ENCODE data around the gene PRTG.

Gene PRTG

DNA sequence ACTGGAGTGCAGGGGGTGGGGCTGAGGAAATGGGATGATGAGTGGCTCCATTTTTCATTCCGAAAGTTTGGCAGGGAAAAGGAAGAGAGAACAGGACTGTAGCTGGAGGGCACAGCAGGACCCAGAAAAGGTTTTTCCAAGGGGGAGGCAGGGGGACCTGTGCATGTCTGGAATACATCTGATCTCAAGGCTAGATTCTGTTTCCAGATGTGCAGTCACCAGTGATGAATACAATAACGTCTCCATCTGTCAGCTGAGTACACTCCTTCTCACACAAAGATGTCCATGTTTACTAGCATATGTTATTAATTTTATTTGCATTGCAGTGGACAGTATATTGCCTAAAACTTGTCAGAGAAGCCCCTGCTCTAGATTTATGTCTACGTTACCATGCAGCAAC is 39.9 kb upstream of the PRTG start:
- DNase-seq (ENCODE audit: insufficient read length, low spot score), result no peak
- TF ChIP-seq, protein P1, sequence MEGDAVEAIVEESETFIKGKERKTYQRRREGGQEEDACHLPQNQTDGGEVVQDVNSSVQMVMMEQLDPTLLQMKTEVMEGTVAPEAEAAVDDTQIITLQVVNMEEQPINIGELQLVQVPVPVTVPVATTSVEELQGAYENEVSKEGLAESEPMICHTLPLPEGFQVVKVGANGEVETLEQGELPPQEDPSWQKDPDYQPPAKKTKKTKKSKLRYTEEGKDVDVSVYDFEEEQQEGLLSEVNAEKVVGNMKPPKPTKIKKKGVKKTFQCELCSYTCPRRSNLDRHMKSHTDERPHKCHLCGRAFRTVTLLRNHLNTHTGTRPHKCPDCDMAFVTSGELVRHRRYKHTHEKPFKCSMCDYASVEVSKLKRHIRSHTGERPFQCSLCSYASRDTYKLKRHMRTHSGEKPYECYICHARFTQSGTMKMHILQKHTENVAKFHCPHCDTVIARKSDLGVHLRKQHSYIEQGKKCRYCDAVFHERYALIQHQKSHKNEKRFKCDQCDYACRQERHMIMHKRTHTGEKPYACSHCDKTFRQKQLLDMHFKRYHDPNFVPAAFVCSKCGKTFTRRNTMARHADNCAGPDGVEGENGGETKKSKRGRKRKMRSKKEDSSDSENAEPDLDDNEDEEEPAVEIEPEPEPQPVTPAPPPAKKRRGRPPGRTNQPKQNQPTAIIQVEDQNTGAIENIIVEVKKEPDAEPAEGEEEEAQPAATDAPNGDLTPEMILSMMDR (IDR thresholded peaks at IDR 0.05; ENCODE audit: insufficient read depth, missing control alignments), result no peak
- FAIRE-seq, result no peak

DNA sequence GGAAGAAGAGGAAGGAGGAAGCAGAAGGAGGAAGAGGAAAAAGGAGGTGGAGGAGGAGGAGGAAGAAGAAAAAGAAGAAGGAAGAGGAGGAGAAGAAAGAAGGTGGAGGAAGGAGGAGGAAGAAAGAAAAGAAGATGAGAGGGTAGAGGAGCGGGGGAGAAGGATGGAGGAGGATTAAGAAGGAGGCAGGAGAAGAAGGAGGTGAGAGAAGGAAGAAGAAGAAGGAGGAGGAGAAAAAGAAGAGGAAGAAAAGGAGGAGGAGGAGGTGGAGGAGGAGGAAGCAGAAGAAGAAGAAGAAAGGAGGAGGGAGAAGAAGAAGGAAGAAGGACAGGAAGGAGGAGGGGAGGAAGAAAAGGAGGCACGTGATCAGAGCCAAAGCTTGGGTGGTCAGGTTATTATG is 37.3 kb upstream of the PRTG start:
- TF ChIP-seq, protein P1 (IDR thresholded peaks at IDR 0.05; ENCODE audit: insufficient read depth, missing control alignments), result no peak
- DNase-seq (ENCODE audit: insufficient read length, low spot score) (no peak), FAIRE-seq (no peak)

DNA sequence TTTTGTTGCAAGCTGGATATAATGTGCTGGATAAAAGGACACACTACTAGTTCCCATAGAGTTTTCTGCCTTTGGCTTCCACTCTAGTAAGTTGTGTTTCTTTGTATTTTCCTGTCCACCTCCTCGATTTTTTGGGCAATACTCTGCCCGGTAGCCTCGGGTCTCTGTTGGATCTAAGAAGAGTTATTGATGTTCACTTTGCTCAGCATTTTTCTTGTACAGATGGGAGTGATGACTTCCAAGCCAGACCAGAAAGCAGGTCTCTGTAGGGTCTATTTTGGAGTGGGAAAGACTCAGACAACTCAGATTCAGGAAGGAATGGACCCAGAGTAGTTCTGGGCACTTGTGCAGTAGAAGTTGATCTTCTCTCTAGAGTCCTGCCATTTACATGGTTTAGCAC is 36.0 kb upstream of the PRTG start:
- no peak for DNase-seq (ENCODE audit: insufficient read length, low spot score)
- no peak for FAIRE-seq
- TF ChIP-seq, protein P1 (IDR thresholded peaks at IDR 0.05; ENCODE audit: insufficient read depth, missing control alignments), result no peak

DNA sequence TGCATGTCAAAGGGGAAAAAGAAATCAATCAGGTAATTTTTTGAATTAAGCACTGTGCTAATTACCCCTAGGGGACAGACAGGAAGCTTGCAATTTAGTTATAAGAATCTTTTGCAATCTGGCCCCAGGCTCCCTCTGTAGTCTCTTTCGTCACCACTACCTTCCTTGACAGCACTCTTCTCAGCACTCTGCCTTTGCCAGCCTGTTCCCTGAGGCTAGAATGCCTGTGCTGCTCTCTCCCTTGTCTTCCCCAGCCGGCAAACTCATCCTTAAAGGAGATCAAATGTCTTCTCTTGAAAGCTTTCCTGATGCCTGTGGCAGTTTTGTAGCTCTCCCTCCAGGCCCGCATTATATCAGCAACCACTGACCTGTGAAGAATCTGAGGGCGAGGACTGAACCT is 32.4 kb upstream of the PRTG start:
- FAIRE-seq (no peak), DNase-seq (ENCODE audit: insufficient read length, low spot score) (no peak)
- TF ChIP-seq, protein P1 (IDR thresholded peaks at IDR 0.05; ENCODE audit: insufficient read depth, missing control alignments), result no peak

DNA sequence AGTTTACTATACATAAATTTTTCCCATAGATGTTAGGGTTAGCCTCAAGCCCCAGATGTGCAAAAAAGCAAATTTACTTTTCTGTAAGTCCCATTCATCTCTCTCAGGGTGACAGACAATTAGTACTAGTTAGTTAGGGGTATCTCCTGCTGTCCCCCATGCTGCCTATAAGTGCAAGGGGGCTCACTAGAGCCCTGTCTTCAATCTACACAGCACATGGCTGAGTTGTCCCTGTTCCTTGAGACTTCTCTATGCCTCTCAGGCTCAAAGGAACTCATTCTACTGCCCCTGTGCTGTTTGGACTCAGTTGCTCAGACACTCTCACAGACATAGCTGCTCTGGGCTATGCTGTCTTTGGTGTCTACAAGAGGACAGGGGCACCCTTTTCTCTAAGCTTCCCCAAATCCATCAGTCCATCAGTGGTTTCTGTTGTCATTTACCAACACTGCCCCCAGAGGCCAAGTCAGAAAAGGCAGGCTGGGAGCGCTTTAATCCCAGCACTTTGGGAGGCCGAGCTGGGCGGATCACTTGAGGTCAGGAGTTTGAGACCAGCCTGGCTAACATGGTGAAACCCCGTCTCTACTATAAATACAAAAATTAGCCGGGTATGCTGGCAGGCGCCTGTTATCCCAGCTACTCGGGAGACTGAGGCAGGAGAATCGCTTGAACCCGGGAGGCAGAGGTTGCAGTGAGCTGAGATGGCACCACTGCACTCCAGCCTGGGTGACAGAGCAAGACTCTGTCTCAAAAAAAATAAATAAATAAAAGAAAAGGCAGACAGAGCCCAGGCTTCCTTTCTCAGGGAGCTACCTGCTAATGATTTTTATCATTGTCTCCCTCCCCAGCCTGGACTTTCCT is 31.4 kb upstream of the PRTG start:
- FAIRE-seq (no peak), DNase-seq (ENCODE audit: insufficient read length, low spot score) (no peak)
- TF ChIP-seq, protein P1 (IDR thresholded peaks at IDR 0.05; ENCODE audit: insufficient read depth, missing control alignments), result peak; percentile 68

DNA sequence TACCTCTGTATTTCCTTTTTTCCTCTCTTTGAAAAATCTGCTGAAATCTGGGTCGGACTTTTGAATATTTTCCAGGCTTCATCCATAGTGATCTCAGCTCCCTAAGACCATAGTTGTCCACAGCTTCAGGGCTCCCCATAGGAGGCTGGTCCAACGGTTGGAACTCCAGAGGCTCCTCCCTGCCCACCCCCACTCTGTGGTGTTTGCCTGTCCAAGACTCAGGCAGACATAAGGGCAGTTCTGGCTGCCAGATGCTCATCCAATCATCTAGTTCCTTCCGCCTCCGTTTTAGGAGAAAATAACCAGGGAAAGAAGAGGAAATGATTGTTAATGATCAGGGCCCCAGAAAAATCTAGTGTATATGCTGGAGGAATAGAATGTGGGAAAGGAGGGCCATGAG is 27.9 kb upstream of the PRTG start:
- FAIRE-seq (no peak), DNase-seq (ENCODE audit: insufficient read length, low spot score) (no peak)
- TF ChIP-seq, protein P1 (IDR thresholded peaks at IDR 0.05; ENCODE audit: insufficient read depth, missing control alignments), result no peak

DNA sequence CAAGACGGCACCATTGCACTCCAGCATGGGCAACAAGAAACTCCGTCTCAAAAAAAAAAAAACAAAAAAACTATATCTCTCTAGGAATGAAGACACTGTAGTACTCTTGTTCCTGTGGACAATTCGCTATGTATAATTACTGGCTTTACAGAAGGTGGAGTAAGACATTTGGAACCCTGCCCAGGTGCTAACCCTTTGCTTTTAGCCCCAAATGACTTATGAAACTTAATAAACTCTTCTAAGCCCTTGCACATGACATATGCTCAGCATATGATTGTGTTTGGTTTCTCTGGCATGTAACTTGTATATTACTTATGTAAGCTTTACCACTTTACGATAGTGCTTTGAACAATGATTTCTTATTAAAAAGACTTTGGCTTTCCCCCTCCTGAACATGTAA is 27.3 kb upstream of the PRTG start:
- TF ChIP-seq, protein P1 (IDR thresholded peaks at IDR 0.05; ENCODE audit: insufficient read depth, missing control alignments), result no peak
- no peak for FAIRE-seq

More for the DNA sequence above, 27.3 kb upstream of the PRTG start:
- DNase-seq (ENCODE audit: insufficient read length, low spot score), result no peak

All from D721Med (cell line).